IMR-90 (cell line): ENCODE results near the gene PPP1R9A. TPM values are rescaled to one million over a fixed set of nuclear protein-coding genes. Genes with fewer than 3 reads are reported as not detected.

Source experiments
- ATAC-seq: fragments of 200-7000 bp; cut with Tn5 transposase; 2 replicates; pipeline ENCODE4 v1.9.1; 2020; ENCODE audit warnings: low read depth, mild to moderate bottlenecking, moderate library complexity
- BruUV-seq: library from RNA; stranded (reverse); fragments of 400-500 nt; replicated peaks from 2 replicates; lab custom pipeline; 2021; lab: Mats Ljungman, UMichigan
- CTCF ChIA-PET: fragments of 300-600 bp; formaldehyde crosslinking; extraction: SDS; loops from one replicate; lab custom pipeline; 2021; ENCODE audit warnings: antibody characterized with exemption; lab: Yijun Ruan, JAX
- POLR2A ChIA-PET: fragments of 300-600 bp; sonication (Branson Sonifier 250); formaldehyde crosslinking; loops from one replicate; lab custom pipeline; 2022; ENCODE audit warnings: antibody characterized with exemption; ENCODE audit not compliant: unreplicated experiment; lab: Charles Lee
- DNase-seq: peaks from one replicate; pipeline ENCODE4 v3.0.0; 2013
- H2AFZ ChIP-seq: replicated peaks from 2 replicates; pipeline ENCODE3; 2013; ENCODE audit warnings: low read length, mild to moderate bottlenecking; ENCODE audit not compliant: poor library complexity
- H2AK5ac ChIP-seq: 2 replicates; pipeline ENCODE4 v1.6.1; 2013; ENCODE audit warnings: low read depth, low read length, inconsistent platforms
- H2AK9ac ChIP-seq: replicated peaks from 2 replicates; pipeline ENCODE3; 2013; ENCODE audit warnings: mild to moderate bottlenecking, low read depth, low read length, moderate library complexity; ENCODE audit not compliant: poor library complexity
- H2BK120ac ChIP-seq: 2 replicates; pipeline ENCODE4 v1.6.1; 2013; ENCODE audit warnings: low read depth, low read length, inconsistent platforms
- H2BK15ac ChIP-seq: 3 replicates; pipeline ENCODE4 v1.6.1; 2013; ENCODE audit warnings: low read depth, low read length, inconsistent platforms
- H2BK20ac ChIP-seq: 2 replicates; pipeline ENCODE4 v1.6.1; 2013; ENCODE audit warnings: low read depth, mild to moderate bottlenecking, inconsistent platforms, low read length, moderate library complexity
- H2BK5ac ChIP-seq: 2 replicates; pipeline ENCODE4 v1.6.1; 2013; ENCODE audit warnings: mild to moderate bottlenecking, low read depth, low read length, inconsistent platforms; ENCODE audit not compliant: poor library complexity, severe bottlenecking
- H3K14ac ChIP-seq: replicated peaks from 2 replicates; pipeline ENCODE4 v1.6.1; 2013; ENCODE audit warnings: low read depth, low read length, inconsistent platforms
- H3K18ac ChIP-seq: 2 replicates; pipeline ENCODE4 v1.6.1; 2013; ENCODE audit warnings: low read depth, low read length, control low read depth
- H3K23ac ChIP-seq: 2 replicates; pipeline ENCODE4 v1.6.1; 2013; ENCODE audit warnings: low read depth, low read length, inconsistent platforms
- H3K27ac ChIP-seq: 2 replicates; pipeline ENCODE4 v1.5.1; 2013; ENCODE audit warnings: mild to moderate bottlenecking, control low read depth, low read length; ENCODE audit not compliant: insufficient read depth
- H3K27me3 ChIP-seq: 2 replicates; pipeline ENCODE4 v1.6.1; 2013; ENCODE audit warnings: low read length; ENCODE audit not compliant: control insufficient read depth, insufficient read depth
- H3K36me3 ChIP-seq: 2 replicates; pipeline ENCODE4 v1.6.1; 2013; ENCODE audit warnings: low read length, mixed read lengths; ENCODE audit not compliant: control insufficient read depth, insufficient read depth
- H3K4ac ChIP-seq: 2 replicates; pipeline ENCODE4 v1.6.1; 2013; ENCODE audit warnings: low read depth, low read length, inconsistent platforms
- H3K4me1 ChIP-seq: 2 replicates; pipeline ENCODE4 v1.6.1; 2013; ENCODE audit warnings: low read length, mixed read lengths; ENCODE audit not compliant: control insufficient read depth, insufficient read depth
- H3K4me2 ChIP-seq: 2 replicates; pipeline ENCODE4 v1.6.1; 2013; ENCODE audit warnings: low read depth, mild to moderate bottlenecking, control low read depth, low read length, moderate library complexity
- H3K4me3 ChIP-seq: 2 replicates; pipeline ENCODE4 v1.5.1; 2013; ENCODE audit warnings: low read depth, mild to moderate bottlenecking, control low read depth, low read length, moderate library complexity; ENCODE audit not compliant: insufficient read depth
- H3K56ac ChIP-seq: 2 replicates; pipeline ENCODE4 v1.6.1; 2013; ENCODE audit warnings: low read length, inconsistent platforms; ENCODE audit not compliant: insufficient read depth; ENCODE audit errors: extremely low read depth
- H3K79me1 ChIP-seq, 2 experiments: 2 replicates each; pipeline ENCODE4 v1.6.1; 2013; ENCODE audit warnings: low read length in 2 of 2, inconsistent platforms in 1 of 2, low read depth in 1 of 2
- H3K9ac ChIP-seq: 2 replicates; pipeline ENCODE4 v1.6.1; 2013; ENCODE audit warnings: low read depth, low read length, control low read depth
- H3K9me1 ChIP-seq: 2 replicates; pipeline ENCODE4 v1.6.1; 2013; ENCODE audit warnings: low read length, inconsistent platforms; ENCODE audit not compliant: insufficient read depth
- H3K9me3 ChIP-seq: 2 replicates; pipeline ENCODE4 v1.6.1; 2013; ENCODE audit warnings: low read length; ENCODE audit not compliant: control insufficient read depth, insufficient read depth
- H4K20me1 ChIP-seq: 2 replicates; pipeline ENCODE4 v1.6.1; 2013; ENCODE audit warnings: low read length, inconsistent platforms; ENCODE audit not compliant: insufficient read depth
- H4K5ac ChIP-seq: 2 replicates; pipeline ENCODE4 v1.6.1; 2013; ENCODE audit warnings: mild to moderate bottlenecking, low read depth, low read length, control low read depth
- H4K8ac ChIP-seq, 2 experiments: 2 replicates each; pipeline ENCODE4 v1.6.1; 2013; ENCODE audit warnings: low read depth in 2 of 2, low read length in 2 of 2, control low read depth in 1 of 2, inconsistent platforms in 1 of 2
- H4K91ac ChIP-seq: 2 replicates; pipeline ENCODE4 v1.6.1; 2013; ENCODE audit warnings: low read depth, low read length, inconsistent platforms; ENCODE audit not compliant: insufficient read depth
- CEBPB ChIP-seq: IDR thresholded peaks from 2 replicates; pipeline ENCODE4 v1.6.1; 2012; ENCODE audit warnings: low read depth, low read length, improper control_type of control experiment
- CHD1 ChIP-seq: IDR thresholded peaks from 2 replicates; pipeline ENCODE4 v1.6.1; 2012; ENCODE audit warnings: low read depth, low read length, improper control_type of control experiment
- FOS ChIP-seq: fragments of 150-350 bp; IDR thresholded peaks from 2 replicates; pipeline ENCODE4 v1.6.1; 2016; ENCODE audit warnings: low read depth, low read length
- SMC3 ChIP-seq: fragments of 150-350 bp; IDR thresholded peaks from 2 replicates; pipeline ENCODE4 v1.6.1; 2016; ENCODE audit warnings: low read depth, mild to moderate bottlenecking, antibody characterized with exemption, low read length, moderate library complexity
- WGBS, 2 experiments: methylation state at CpG; one replicate each; pipeline versions ENCODE4 v1.1.5 to v1.1.7; 2013; ENCODE audit warnings: missing lambda C conversion rate in 2 of 2; ENCODE audit not compliant: insufficient read length in 1 of 2; ENCODE audit errors: extremely low coverage in 2 of 2; 5-methylcytosine and 5-hydroxymethylcytosine counted together
- dilution Hi-C: fragments of 300-500 bp; cut with HindIII; formaldehyde crosslinking; loops from one replicate; pipeline ENCODE4 v1.14.3; 2018; ENCODE audit warnings: low sequenced_read_pairs; ENCODE audit not compliant: unreplicated experiment
- in situ Hi-C: fragments of 300-500 bp; cut with MboI; formaldehyde crosslinking; loops from 3 replicates; pipeline ENCODE4 v1.14.3; 2019; ENCODE audit warnings: low sequenced_read_pairs, inconsistent platforms, mixed read lengths
- intact Hi-C: fragments of 100-400 bp; cut with micrococcal nuclease; formaldehyde crosslinking; loops from 2 replicates; pipeline ENCODE4 v1.10.0; 2022
- polyA plus RNA-seq, 3 experiments: library from polyadenylated mRNA; depleted of rRNA; stranded (reverse); fragments of >200 nt; gene quantifications; 2 replicates each; pipeline ENCODE4 v1.2.3, GENCODE V29; 2012; ENCODE audit warnings: low replicate concordance in 1 of 3
- total RNA-seq: library from RNA; depleted of rRNA; stranded (reverse); fragments of >200 nt; gene quantifications from 2 replicates; pipeline ENCODE4 v1.2.3, GENCODE V29; 2012

PPP1R9A gene
- total and polyA plus RNA-seq, 2 of the 4 experiments (the other 2 are of a cell fraction), result not detected

DNA sequence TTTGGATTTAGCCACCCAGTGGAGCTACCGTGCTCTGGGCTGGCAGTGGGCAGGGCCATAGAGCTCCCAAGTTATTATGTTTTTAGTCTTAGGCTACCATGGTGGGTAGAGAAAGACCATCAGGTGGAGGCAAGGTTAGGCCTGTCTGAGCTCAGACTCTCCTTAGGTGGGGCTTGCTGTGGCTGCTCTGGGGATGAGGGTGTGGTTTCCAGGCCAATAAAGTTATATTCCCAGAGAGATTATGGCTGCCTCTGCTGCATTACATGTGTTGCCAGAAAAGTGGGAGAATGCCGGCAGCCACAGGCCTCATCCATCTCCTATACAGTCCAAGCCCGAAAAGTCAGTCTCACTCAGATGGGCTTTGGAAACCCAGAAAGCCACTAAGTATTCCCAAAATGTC lies 34.2 kb upstream of the PPP1R9A start:
- Histone ChIP-seq H2AK9ac (no peak overlapping the region), H2BK15ac (no peak overlapping the region), H2AK5ac (no peak overlapping the region), H3K4me2 (no peak overlapping the region), H4K91ac (no peak overlapping the region), H3K79me1 (no peaks in the 10 kb centered on the region), H3K23ac (no peak overlapping the region), H3K27me3 (no peaks in the 10 kb centered on the region), H3K56ac (no peak overlapping the region), H2BK120ac (no peak overlapping the region), H4K8ac (no peak overlapping the region), H2BK20ac (no peak overlapping the region), H3K14ac (no peak overlapping the region), H3K18ac (no peak overlapping the region), H3K4me3 (no peak overlapping the region), H3K36me3 (no peaks in the 10 kb centered on the region), H3K9me3 (no peaks in the 10 kb centered on the region; the same call in 1 of the 2 replicates), H4K20me1 (no peaks in the 10 kb centered on the region), H3K27ac (no peak overlapping the region), H2AFZ (no peak overlapping the region), H3K9me1 (no peaks in the 10 kb centered on the region), H3K4ac (no peak overlapping the region), H3K9ac (no peak overlapping the region), H2BK5ac (no peak overlapping the region), H3K4me1 (no peaks in the 10 kb centered on the region), H4K5ac (no peak overlapping the region)
- DNase-seq, result no peak
- CTCF ChIA-PET, result no interaction called here
- intact Hi-C loops, result no loop called here
- TF ChIP-seq SMC3 (no peak), FOS (no peak), CEBPB (no peak), CHD1 (no peak)
- no CpG with 5 or more reads among the region's 3 CpGs for WGBS, 2 experiments
- no peak for ATAC-seq
- dilution Hi-C loops, result no loop called here
- no TSS peak for BruUV-seq
- in situ Hi-C loops, result no loop called here
- POLR2A ChIA-PET, result no interaction called here
